OCI-LY3 (cell line): ENCODE results near the gene GRAMD1C.

ENCODE experiments used
- CTCF ChIP-seq: fragments of 200-600, 300-600 bp; sonication (generic); IDR thresholded peaks from 2 replicates; pipeline ENCODE4 v1.5.1; 2014; ENCODE audit warnings: antibody characterized with exemption, low read length, low read depth
- EZH2phosphoT487 ChIP-seq: fragments of 200-600 bp; shearing (Covaris generic); IDR thresholded peaks from 2 replicates; pipeline ENCODE4 v1.6.1; 2018; ENCODE audit warnings: antibody characterized with exemption, mixed run types, low read depth

GRCh38 chr3:113885050-113885449 is 46.5 kb downstream of the GRAMD1C start:
- TF ChIP-seq EZH2phosphoT487, result no peak
- TF ChIP-seq CTCF, result no peak
